Measurements from ENCODE around the gene CXorf58.

- TF ChIP-seq, protein P1, sequence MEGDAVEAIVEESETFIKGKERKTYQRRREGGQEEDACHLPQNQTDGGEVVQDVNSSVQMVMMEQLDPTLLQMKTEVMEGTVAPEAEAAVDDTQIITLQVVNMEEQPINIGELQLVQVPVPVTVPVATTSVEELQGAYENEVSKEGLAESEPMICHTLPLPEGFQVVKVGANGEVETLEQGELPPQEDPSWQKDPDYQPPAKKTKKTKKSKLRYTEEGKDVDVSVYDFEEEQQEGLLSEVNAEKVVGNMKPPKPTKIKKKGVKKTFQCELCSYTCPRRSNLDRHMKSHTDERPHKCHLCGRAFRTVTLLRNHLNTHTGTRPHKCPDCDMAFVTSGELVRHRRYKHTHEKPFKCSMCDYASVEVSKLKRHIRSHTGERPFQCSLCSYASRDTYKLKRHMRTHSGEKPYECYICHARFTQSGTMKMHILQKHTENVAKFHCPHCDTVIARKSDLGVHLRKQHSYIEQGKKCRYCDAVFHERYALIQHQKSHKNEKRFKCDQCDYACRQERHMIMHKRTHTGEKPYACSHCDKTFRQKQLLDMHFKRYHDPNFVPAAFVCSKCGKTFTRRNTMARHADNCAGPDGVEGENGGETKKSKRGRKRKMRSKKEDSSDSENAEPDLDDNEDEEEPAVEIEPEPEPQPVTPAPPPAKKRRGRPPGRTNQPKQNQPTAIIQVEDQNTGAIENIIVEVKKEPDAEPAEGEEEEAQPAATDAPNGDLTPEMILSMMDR (IDR thresholded peaks at IDR 0.05): no peak
- TF ChIP-seq POLR2A (IDR thresholded peaks at IDR 0.05): no peak
These were observed 16.9 kb upstream of the CXorf58 start for GRCh38 chrX:23890933-23891332.
